ENCODE results near the gene SIRT3.
A peak's percentile ranks its signal among the peaks of the same experiment; 100 is the strongest.

SIRT3 gene

DNA sequence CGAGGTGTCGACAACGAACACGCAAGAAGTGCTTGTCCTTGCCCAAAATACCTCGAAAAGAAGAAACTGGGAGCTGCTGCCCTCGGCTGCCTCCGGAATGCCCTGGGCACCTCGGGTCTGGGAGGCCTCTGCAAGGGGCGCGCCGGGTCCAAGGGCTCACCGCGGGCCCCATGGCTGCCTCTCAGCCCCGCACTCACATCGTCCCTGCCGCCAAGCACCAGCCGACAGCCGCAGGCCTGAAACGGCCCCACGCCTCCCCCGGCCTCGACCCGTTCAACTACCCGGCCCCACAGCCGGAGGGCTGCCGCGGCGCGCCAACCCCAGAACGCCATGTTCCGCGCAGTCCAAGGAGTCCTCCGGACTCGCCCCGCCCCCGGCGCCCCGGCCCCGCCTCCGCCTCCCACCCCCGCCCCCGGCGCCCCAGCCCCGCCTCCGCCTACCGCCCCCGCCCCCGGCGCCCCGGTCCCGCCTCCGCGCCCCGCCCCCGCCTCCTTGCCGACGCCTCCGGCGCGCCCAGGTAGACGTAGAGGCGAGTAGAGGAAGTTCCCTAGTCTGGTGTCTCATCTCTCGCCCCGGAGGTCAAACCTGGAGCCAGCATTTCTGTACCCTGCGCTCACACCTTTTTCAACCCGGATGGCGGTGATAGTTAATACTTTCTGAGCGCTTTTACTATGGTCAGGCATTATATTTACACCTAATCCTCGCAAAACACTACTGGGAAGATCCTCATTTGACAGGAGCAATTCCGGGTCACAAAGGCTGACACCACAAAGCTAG, at the start of gene SIRT3:
TSS of gene SIRT3 (minus strand) at position 346 of the 777 bp plus-strand sequence. CDS start at position 332, 14 bp downstream.
- peak; percentile 15 for DNase-seq

DNA sequence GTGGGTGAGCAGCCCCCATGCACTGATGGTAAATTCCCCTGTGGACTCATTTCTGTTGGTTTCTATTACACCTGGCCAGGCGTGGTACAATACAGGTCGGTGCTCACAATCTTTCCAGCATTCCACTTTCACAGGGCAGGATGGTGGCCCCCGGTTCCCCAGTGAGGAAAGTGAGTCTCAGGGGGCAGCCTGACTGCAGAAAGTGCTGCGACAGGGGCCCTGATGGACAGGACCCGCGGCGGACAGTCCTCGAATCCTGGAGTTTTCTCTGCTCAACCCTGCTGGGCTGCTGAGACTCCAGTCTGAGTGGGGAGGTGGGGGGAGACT, 49.7 kb upstream of the SIRT3 start:
- DNase-seq = no peak

DNA sequence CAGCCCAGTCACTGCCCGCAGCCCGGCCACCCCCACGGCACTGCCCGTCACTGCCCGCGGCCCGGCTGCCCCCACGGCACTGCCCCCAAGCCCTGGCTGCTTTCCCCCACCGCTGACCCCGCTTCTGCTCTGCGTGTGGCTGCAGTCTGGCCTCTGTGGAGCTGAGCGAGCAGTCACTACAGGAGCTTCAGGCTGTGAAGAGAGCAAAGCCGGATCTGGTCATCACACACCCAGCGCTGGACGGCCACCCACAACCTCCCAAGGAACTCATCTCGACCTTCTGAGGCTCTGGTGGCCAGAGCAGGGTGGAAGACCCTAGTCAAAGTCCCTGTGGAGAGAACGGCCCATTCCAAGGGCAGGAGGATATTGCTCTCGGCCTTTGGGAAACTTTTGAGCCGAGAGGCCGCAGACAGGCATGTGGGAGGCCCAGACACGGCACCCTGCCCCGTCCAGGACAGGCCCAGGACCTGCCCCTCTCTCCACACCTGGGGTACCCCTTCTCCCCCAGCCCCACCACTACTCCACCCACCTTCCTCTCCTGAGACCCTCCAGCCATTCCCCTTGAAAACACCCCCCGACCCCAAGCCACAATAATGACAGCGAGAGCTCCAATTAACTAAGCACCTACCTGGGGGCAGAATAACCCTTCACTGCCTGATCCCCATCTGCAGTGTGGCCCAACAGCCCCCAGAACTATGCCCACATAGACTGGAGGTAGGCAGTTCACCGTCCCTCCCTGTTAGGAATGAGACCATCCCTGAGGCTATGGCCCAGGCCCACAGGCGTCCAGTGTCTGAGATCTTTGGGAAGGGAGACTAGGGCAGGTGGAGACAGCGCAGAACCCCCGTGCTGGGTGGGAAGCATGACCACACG, 49.1 kb upstream of the SIRT3 start:
- no peak for DNase-seq

DNA sequence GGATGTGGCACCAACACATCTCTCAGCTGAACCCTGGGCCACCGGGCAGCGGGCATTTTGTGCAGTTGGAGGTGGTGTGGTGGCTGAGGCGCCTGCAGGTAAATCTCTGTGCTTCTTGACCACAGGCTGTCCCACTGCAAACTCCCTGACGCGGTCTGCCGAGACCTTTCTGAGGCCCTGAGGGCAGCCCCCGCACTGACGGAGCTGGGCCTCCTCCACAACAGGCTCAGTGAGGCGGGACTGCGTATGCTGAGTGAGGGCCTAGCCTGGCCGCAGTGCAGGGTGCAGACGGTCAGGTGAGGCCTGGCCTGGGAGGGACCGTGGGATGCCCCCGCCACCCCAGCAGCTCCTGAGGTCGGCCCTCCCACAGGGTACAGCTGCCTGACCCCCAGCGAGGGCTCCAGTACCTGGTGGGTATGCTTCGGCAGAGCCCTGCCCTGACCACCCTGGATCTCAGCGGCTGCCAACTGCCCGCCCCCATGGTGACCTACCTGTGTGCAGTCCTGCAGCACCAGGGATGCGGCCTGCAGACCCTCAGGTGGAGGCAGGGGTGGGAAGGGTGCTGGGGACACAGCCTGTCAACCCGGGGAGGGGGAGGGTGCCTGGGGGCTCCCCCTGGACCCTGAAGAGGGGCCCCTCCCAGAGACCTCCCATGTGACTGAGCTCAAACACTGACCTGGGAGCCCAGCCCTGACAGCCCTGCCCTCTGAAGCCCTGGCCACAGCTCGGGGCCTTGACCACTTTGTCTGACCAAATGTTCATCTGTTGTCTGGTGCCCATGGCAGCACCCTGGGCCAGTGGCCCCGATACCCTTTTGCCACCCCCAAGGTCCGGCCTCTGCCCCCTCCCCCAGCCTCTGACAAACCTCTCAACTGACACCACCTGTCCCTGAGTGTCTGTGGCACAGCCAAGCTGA, 48.2 kb upstream of the SIRT3 start:
- no peak for DNase-seq

DNA sequence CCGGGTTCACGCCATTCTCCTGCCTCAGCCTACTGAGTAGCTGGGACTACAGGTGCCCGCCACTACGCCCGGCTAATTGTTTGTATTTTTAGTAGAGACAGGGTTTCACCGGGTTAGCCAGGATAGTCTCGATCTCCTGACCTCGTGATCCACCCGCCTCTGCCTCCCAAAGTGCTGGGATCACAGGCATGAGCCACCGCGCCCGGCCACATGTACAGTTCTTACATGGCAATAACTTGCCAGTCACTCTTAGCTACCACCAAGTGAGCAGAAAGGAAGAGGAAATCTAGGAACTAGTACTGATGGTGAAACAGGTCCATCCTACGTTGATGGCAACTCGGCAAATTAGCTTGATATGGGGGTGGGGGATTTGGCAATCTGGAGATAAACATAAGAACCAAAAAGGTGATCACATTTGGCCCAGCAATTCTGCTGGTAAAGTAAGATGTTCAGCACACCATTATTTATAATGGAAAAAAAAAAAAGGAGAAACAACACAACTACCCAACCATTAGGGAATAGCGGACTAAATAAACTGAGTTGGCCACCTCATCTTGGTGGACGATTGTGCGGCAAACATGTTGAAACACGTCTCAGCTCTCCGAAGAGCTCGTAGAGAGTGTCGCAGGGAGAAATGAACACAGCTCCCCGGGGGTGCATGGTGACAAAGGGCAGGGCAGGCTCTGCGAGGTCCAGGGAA, 47.4 kb upstream of the SIRT3 start:
- DNase-seq = no peak

DNA sequence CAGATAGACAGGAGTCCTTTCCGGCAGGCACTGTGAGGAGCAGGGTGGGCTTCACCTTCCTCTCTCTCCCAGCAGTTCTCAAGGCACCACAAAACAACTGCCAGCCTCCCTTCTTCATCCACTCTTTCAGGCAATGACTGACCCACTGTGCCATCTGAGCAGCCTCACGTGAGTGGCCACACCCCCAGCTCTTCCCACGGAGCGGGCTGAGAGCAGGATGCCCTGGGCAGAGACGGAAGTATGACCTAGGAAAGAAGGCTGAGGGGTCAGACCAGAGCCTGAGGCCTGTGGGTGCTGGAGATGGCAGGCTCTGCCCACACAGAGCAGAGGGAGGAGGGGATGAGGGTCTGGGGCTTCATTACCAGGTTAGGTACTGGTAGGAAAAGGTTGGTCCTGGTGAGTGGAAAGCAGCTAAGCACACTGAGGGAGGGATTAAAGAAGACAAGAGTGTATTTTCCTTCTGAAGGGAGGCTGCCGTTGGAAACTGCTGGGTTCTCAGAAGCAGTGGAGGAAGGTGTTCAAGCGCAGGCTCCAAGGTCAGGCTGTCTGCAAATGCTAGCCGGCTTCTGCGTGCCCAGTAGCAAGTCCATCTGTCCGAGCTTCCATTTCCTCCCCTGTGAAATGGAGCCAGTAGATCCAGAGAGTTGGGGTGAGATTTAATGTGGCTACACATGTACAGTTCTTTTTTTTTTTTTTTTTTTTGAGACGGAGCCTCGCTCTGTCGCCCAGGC, 46.7 kb upstream of the SIRT3 start:
- no peak for DNase-seq

DNA sequence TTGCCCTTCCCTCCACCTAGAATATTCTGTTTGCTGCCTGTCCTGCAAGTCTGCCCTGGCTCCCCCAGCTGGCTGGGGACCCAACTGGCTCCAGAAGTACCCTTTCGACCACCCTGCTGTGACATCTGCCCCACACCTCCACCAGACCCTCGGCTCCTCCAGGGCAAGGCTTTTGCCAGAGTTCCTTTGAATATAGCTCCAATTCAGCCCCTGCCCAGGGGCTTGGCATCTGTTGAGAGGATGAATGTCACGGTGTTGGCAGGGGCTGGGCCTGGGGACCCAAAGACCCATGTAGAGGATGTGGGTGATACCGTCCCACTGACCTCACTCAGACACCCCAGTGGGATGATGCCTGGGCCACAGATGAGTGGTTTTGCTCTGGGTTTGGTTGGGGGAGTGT, 46.0 kb upstream of the SIRT3 start:
- no peak for DNase-seq

DNA sequence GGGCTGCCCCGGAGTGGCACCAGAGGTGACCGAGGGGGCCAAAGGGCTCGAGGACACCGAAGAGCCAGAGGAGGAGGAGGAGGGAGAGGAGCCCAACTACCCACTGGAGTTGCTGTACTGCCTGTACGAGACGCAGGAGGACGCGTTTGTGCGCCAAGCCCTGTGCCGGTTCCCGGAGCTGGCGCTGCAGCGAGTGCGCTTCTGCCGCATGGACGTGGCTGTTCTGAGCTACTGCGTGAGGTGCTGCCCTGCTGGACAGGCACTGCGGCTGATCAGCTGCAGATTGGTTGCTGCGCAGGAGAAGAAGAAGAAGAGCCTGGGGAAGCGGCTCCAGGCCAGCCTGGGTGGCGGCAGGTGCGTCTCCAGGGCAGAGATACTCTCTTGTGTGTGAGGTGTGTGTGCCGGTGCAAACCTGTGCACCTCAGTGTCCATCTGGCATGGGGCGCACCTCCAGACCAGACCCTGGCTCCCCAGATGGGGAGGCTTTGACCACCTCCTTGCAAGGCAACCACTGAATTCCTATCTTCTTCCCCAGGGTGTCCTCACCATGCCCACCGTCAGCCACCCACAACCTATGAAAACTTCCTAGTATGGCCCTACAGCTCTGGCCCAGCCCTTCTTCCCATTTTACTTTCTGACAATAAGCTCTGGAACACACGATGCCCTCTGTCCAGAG, 45.5 kb upstream of the SIRT3 start:
- DNase-seq = no peak

DNA sequence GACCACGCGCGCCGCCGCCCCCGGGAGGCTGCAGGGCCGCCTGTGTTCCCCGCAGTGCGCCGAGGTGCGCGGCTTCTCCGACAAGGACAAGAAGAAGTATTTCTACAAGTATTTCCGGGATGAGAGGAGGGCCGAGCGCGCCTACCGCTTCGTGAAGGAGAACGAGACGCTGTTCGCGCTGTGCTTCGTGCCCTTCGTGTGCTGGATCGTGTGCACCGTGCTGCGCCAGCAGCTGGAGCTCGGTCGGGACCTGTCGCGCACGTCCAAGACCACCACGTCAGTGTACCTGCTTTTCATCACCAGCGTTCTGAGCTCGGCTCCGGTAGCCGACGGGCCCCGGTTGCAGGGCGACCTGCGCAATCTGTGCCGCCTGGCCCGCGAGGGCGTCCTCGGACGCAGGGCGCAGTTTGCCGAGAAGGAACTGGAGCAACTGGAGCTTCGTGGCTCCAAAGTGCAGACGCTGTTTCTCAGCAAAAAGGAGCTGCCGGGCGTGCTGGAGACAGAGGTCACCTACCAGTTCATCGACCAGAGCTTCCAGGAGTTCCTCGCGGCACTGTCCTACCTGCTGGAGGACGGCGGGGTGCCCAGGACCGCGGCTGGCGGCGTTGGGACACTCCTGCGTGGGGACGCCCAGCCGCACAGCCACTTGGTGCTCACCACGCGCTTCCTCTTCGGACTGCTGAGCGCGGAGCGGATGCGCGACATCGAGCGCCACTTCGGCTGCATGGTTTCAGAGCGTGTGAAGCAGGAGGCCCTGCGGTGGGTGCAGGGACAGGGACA, 44.8 kb upstream of the SIRT3 start:
- no peak for DNase-seq

DNA sequence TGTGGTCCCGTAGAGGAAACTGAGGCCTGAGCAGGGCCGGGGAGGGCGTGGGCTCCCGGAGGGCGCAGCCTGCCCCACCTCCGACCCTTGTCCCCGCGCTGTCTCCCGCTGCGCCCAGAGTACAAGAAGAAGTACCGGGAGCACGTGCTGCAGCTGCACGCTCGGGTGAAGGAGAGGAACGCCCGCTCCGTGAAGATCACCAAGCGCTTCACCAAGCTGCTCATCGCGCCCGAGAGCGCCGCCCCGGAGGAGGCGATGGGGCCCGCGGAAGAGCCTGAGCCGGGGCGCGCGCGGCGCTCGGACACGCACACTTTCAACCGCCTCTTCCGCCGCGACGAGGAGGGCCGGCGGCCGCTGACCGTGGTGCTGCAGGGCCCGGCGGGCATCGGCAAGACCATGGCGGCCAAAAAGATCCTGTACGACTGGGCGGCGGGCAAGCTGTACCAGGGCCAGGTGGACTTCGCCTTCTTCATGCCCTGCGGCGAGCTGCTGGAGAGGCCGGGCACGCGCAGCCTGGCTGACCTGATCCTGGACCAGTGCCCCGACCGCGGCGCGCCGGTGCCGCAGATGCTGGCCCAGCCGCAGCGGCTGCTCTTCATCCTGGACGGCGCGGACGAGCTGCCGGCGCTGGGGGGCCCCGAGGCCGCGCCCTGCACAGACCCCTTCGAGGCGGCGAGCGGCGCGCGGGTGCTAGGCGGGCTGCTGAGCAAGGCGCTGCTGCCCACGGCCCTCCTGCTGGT, 44.0 kb upstream of the SIRT3 start:
- no peak for DNase-seq

DNA sequence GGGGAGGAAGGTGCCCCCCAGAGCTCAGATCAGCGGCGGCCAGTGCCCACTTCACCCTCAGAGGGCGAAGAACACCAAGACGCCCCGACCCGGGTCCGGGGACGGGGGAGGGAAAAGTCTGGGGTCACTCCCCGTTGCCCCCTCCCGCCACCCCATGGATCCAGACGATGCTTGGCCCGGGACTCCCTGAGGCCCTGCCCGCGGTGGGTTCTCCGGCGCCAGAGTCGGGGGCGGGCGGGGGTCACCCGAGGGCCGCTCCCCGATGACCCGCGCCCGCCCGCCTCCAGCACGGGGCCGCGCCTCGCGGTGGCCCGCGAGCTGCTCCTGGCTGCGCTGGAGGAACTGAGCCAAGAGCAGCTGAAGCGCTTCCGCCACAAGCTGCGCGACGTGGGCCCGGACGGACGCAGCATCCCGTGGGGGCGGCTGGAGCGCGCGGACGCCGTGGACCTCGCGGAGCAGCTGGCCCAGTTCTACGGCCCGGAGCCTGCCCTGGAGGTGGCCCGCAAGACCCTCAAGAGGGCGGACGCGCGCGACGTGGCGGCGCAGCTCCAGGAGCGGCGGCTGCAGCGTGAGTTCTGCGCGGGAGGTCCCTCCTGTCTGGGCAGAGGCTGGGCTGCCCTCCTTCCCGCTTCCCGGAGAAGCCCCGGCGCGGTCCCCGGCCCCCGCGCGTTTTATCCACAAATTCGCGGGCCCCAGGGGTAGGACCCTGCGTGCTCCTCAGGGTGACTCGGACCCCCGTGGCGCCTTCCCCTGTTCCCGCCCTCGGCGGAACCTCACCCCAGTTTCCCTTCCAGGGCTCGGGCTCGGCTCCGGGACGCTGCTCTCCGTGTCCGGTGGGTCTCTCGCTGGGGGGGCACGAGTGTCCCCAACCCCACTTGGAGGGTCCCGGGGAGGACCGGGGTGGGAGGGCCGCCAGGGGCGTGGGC, 43.2 kb upstream of the SIRT3 start:
- no peak for DNase-seq

DNA sequence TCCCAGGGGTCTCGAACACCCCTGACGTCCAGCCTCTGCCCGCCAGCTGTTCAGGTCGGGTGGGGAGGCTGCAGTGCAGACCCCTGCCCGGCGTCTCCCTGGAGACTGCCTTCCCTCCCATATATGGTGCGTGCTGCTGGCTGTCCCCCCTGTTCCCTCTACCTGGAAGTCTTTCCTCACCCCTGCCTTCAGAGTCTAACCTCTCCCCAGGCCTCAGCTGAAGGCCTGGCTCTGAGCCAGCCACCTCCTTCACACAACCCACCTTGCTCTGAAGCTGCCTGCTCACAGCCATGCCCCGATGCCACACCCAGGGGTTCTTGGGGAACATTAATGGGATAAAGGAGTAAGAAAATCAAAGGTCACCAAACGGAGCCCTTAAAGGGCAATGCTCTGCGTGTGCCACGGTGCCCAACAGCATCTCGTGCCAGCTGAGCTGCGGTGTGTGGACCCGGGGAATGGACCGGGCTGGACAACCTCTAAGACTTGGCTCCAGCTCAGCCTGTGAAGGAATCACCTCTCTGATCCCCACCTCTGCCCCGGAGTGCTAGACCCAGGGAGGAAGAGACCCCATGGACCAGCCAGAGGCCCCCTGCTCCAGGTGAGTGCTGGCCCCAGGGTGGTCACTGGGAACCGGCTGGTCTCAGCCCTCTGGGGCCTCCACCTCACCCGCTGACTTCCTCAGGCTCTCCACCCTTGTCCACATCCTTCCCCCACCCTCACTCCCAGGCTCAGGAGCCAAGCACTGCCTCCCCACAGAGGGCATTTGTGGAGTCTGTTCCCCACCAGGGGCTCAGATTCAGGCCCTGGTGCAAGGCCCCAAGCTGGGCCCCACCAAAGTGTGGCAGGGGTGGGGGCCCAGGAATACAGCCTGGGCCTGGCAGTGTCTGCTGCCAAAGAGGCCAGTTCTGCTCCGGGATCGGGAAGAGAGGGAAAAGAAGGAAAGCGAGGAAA, 42.1 kb upstream of the SIRT3 start, which contains the start of gene NLRP6:
TSS of gene NLRP6 (plus strand) at position 407 of the 951 bp plus-strand sequence. CDS start at position 570, 163 bp downstream.
- DNase-seq = no peak

DNA sequence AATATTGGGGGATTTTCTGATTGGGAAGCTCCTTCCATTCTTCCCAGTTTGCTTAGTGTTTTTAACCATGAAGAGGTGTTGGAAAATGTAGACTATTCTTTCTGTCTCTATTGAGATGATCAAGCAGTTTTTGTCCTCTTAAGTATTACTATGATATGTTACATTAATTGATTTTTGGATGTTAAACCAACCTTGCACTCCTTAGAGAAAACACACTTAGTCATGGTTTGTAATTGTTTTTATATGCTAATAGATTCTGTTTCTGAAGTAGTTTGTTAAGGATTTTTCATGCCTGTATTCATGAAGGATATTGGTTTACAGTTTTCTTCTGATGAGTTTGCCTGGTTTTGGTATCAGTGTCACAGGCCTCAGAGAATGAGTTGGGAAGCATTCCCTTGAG, 40.1 kb upstream of the SIRT3 start:
- DNase-seq = no peak

DNA sequence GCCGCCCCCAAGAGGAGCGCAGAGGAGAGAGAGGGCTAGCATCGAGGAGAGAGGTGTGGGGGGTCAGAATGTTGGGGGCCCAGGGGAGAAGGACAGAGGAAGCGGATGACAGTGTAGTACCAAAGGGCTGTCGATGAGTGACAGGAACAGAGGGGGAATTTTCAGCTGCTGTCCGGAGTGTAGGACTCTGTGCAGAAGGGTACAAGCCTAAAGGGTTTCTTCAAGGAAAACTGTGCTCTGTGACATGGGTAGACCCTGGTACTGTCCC, 36.7 kb upstream of the SIRT3 start:
- DNase-seq = no peak

DNA sequence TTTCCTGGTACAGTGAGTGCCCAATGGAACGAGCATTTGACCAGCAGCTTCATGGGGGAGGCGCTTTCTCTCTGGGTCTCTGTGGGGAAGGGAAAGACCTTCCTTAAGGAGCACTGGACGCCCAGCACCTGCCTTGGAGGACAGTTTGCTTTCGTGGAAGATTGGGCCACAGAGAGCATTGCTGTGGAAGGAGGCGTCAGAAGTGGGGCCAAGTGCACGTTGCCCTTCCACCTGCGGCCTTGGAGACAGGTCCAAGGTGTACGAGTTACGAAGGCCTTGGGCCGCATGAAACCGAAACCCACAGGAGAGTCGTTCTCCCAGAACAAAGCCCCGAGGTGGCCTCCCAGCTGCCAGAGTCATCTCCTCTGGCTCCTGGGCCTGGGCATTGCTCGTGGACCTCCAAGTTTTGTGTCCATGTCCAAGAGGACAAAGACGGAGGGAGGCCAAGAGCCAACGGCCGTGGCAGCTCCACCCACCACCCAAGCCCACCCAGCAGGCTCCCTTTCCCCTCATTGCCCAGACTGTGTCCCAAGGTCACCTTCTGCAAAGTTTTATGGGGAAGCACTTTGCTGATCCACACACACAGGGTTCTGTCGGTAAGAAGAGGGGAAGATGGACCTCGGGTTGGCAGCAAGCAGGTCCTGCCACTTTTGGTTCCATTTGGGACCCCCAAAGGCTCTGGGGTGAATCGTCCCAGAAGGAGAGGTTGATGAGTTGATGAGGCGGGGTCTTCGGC, 36.2 kb upstream of the SIRT3 start:
- no peak for DNase-seq

DNA sequence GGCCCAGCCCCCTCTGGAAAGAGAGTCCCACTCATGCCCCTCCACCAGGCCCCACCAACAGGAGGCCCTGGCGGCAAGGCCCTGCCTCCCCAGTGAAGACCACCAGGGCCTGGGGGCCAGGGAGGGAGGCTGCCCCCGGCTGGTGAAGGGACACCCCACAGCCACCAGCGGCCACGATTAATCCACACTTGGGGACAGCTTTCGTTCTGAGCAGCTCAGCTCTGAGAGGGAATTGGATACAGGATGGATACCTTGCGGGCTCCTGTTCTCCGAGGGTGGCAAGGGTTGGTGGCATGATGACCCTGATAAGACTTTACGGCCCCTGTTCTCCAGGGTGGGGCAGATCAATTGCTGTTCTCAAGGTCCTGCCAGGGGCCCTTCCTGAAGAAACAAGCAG, 35.2 kb upstream of the SIRT3 start:
- no peak for DNase-seq

Measured in NCI-H1417 treated with DMSO at 0.1 percent for 48 hours (cell line).